GM23338 (cell line): Measurements from ENCODE around the gene APH1A. TPM values are rescaled to one million over a fixed set of nuclear protein-coding genes. Genes with fewer than 3 reads are reported as not detected.
"Not testable (repeated sequence)": the region's sequence is repeated elsewhere in the genome, so short reads cannot be mapped to it uniquely, and the experiment has no call there.

Experiments used
- ATAC-seq: fragments of 200-7000 bp; cut with Tn5 transposase; 3 replicates; pipeline ENCODE4 v1.9.1; 2020
- DNase-seq: peaks from one replicate; pipeline ENCODE4 v3.0.0-alpha.2; 2015; ENCODE audit warnings: low spot score
- H2AFZ ChIP-seq: fragments of 200-600 bp; sonication (generic); 2 replicates; pipeline ENCODE4 v1.8.0; 2016; ENCODE audit warnings: antibody characterized with exemption, mild to moderate bottlenecking, moderate library complexity
- H3F3A ChIP-seq: fragments of 200-600 bp; sonication (generic); replicated peaks from 2 replicates; pipeline ENCODE4 v1.8.0; 2017; ENCODE audit warnings: antibody characterized with exemption, mixed run types, low read depth
- H3K27ac ChIP-seq: fragments of 200-600 bp; sonication (generic); 2 replicates; pipeline ENCODE4 v1.6.1; 2016; ENCODE audit warnings: low read depth
- H3K27me3 ChIP-seq: fragments of 200-600 bp; sonication (generic); 2 replicates; pipeline ENCODE4 v1.8.0; 2016; ENCODE audit warnings: mild to moderate bottlenecking, mixed run types, moderate library complexity; ENCODE audit not compliant: insufficient read depth
- H3K36me3 ChIP-seq: fragments of 200-600 bp; sonication (generic); 2 replicates; pipeline ENCODE4 v1.8.0; 2016; ENCODE audit warnings: mild to moderate bottlenecking; ENCODE audit not compliant: insufficient read depth
- H3K4me1 ChIP-seq: fragments of 200-600 bp; sonication (generic); 2 replicates; pipeline ENCODE4 v1.8.0; 2016; ENCODE audit warnings: mild to moderate bottlenecking, moderate library complexity; ENCODE audit not compliant: insufficient read depth
- H3K4me2 ChIP-seq: fragments of 200-600 bp; sonication (generic); 2 replicates; pipeline ENCODE4 v1.7.1; 2017; ENCODE audit warnings: mixed run types
- H3K4me3 ChIP-seq: fragments of 200-600 bp; sonication (generic); 2 replicates; pipeline ENCODE4 v1.6.1; 2016; ENCODE audit warnings: mixed run types
- H3K79me2 ChIP-seq: fragments of 200-600 bp; sonication (generic); replicated peaks from 2 replicates; pipeline ENCODE4 v1.8.0; 2017; ENCODE audit warnings: mild to moderate bottlenecking; ENCODE audit not compliant: insufficient read depth
- H3K9me2 ChIP-seq: fragments of 200-600 bp; sonication (generic); 2 replicates; pipeline ENCODE4 v1.8.0; 2017; ENCODE audit not compliant: insufficient read depth
- H4K20me1 ChIP-seq: fragments of 200-600 bp; sonication (generic); replicated peaks from 2 replicates; pipeline ENCODE4 v1.8.0; 2017; ENCODE audit warnings: mild to moderate bottlenecking; ENCODE audit not compliant: insufficient read depth
- H3K27ac Mint-ChIP-seq: 2 replicates; pipeline ENCODE4 v1.8.0; 2020; ENCODE audit warnings: inconsistent platforms, mild to moderate bottlenecking, moderate library complexity, mixed read lengths
- H3K27me3 Mint-ChIP-seq: 3 replicates; pipeline ENCODE4 v1.8.0; 2022; ENCODE audit warnings: low read depth, mild to moderate bottlenecking, moderate library complexity, mixed read lengths, inconsistent platforms; ENCODE audit not compliant: insufficient read depth, poor library complexity
- H3K36me3 Mint-ChIP-seq: 3 replicates; pipeline ENCODE4 v1.8.0; 2021; ENCODE audit warnings: low read depth, mild to moderate bottlenecking, inconsistent platforms, moderate library complexity, mixed read lengths
- H3K4me1 Mint-ChIP-seq: 3 replicates; pipeline ENCODE4 v1.8.0; 2020; ENCODE audit warnings: mild to moderate bottlenecking, inconsistent platforms, mixed read lengths
- H3K4me3 Mint-ChIP-seq: 3 replicates; pipeline ENCODE4 v1.8.0; 2021; ENCODE audit warnings: moderate library complexity, mild to moderate bottlenecking, inconsistent platforms, mixed read lengths
- H3K9me3 Mint-ChIP-seq: 3 replicates; pipeline ENCODE4 v1.8.0; 2020; ENCODE audit warnings: moderate library complexity, mild to moderate bottlenecking, inconsistent platforms, mixed read lengths
- NANOG ChIP-seq: IDR thresholded peaks from 2 replicates; pipeline ENCODE4 v1.6.1; 2016; ENCODE audit warnings: antibody characterized with exemption, borderline replicate concordance
- ZNF462 ChIP-seq: fragments of 250-450 bp; sonication (Bioruptor Pico); IDR thresholded peaks from 2 replicates; pipeline ENCODE4 v1.5.0; 2020; ENCODE audit warnings: mild to moderate bottlenecking, moderate library complexity
- polyA plus RNA-seq: library from polyadenylated mRNA; unstranded; fragments of >200 nt; fragmentation: Nextera tagmentation; extraction: Ambion mirVana; gene quantifications from 2 replicates; pipeline ENCODE4 v1.2.1, GENCODE V29; 2016
- total RNA-seq: library from RNA; depleted of rRNA; stranded (reverse); fragments of >200 nt; shearing (Covaris generic); gene quantifications from 2 replicates; pipeline ENCODE4 v1.2.3, GENCODE V29; 2014

APH1A gene
- total and polyA plus RNA-seq, 2 experiments from 2014 or later: 17.7 to 82.7 TPM

GRCh38 chr1:150232921-150233320 is 35.9 kb downstream of the APH1A start:
- not testable (repeated sequence) for H3F3A ChIP-seq

GRCh38 chr1:150228246-150228645 is 40.6 kb downstream of the APH1A start:
- H3K27me3 ChIP-seq, H3K9me3 Mint-ChIP-seq, H3K4me1 Mint-ChIP-seq, H4K20me1 ChIP-seq, DNase-seq, H3K9me2 ChIP-seq, H3K27ac Mint-ChIP-seq, H3K27me3 Mint-ChIP-seq, ATAC-seq, H3K4me1 ChIP-seq, H2AFZ ChIP-seq, H3K4me2 ChIP-seq, H3K4me3 ChIP-seq, H3K27ac ChIP-seq, H3K4me3 Mint-ChIP-seq: not testable (repeated sequence)
- peaks cover 80% of the 10 kb centered on the region for H3K36me3 Mint-ChIP-seq
- peaks cover 46% of the 10 kb centered on the region for H3K79me2 ChIP-seq
- H3K36me3 ChIP-seq: peaks cover 50% of the 10 kb centered on the region
- peaks cover 24% of the 10 kb centered on the region; the same call in 1 of the 2 replicates for H3F3A ChIP-seq

More at GRCh38 chr1:150232921-150233320, 35.9 kb downstream of the APH1A start:
- not testable (repeated sequence) for H3K9me3 Mint-ChIP-seq, H3K36me3 ChIP-seq, H3K4me3 ChIP-seq, H3K27ac ChIP-seq, DNase-seq, H3K4me2 ChIP-seq, H2AFZ ChIP-seq, H3K27me3 ChIP-seq, H3K9me2 ChIP-seq, H3K27ac Mint-ChIP-seq, ATAC-seq, H3K27me3 Mint-ChIP-seq
- peaks cover 17% of the 10 kb centered on the region for H3K4me1 Mint-ChIP-seq
- H3K4me3 Mint-ChIP-seq: peak overlapping the region; percentile 33; the same call in 1 of the 3 replicates
- peaks cover 15% of the 10 kb centered on the region for H3K4me1 ChIP-seq
- peaks cover 37% of the 10 kb centered on the region for H3K36me3 Mint-ChIP-seq
- H4K20me1 ChIP-seq: peaks cover 12% of the 10 kb centered on the region; the same call in 1 of the 2 replicates
- peaks cover 65% of the 10 kb centered on the region for H3K79me2 ChIP-seq

GRCh38 chr1:150227228-150227627 is 41.6 kb downstream of the APH1A start:
- H3K36me3 ChIP-seq: peaks cover 58% of the 10 kb centered on the region
- H2AFZ ChIP-seq: no peak overlapping the region
- Mint-ChIP-seq H3K36me3 (peaks cover 87% of the 10 kb centered on the region), H3K27me3 (no peaks in the 10 kb centered on the region), H3K4me3 (no peak overlapping the region), H3K9me3 (no peaks in the 10 kb centered on the region), H3K27ac (no peak overlapping the region), H3K4me1 (no peaks in the 10 kb centered on the region)
- ATAC-seq: no peak
- H3K4me3 ChIP-seq: no peak overlapping the region
- peaks cover 24% of the 10 kb centered on the region; the same call in 1 of the 2 replicates for H3F3A ChIP-seq
- H3K79me2 ChIP-seq: peaks cover 36% of the 10 kb centered on the region
- no peaks in the 10 kb centered on the region for H3K9me2 ChIP-seq
- H4K20me1 ChIP-seq: peaks cover 4% of the 10 kb centered on the region; the same call in 1 of the 2 replicates
- no peaks in the 10 kb centered on the region for H3K4me1 ChIP-seq
- no peak for DNase-seq
- H3K27me3 ChIP-seq: no peaks in the 10 kb centered on the region
- no peak overlapping the region for H3K27ac ChIP-seq
- no peak for TF ChIP-seq NANOG
- H3K4me2 ChIP-seq: no peak overlapping the region

GRCh38 chr1:150226486-150226885 is 42.3 kb downstream of the APH1A start:
- ATAC-seq: no peak
- Histone ChIP-seq H2AFZ (no peak overlapping the region), H3F3A (peaks cover 24% of the 10 kb centered on the region; the same call in 1 of the 2 replicates), H3K79me2 (peaks cover 29% of the 10 kb centered on the region), H3K4me1 (no peaks in the 10 kb centered on the region), H3K36me3 (peaks cover 58% of the 10 kb centered on the region), H4K20me1 (no peaks in the 10 kb centered on the region; the same call in 1 of the 2 replicates), H3K9me2 (no peaks in the 10 kb centered on the region), H3K4me3 (no peak overlapping the region), H3K4me2 (no peak overlapping the region), H3K27me3 (no peaks in the 10 kb centered on the region), H3K27ac (no peak overlapping the region)
- no peak for DNase-seq
- Mint-ChIP-seq H3K36me3 (peaks cover 85% of the 10 kb centered on the region), H3K4me1 (no peaks in the 10 kb centered on the region), H3K27me3 (no peaks in the 10 kb centered on the region), H3K4me3 (no peak overlapping the region), H3K27ac (no peak overlapping the region), H3K9me3 (no peaks in the 10 kb centered on the region)
- no peak for TF ChIP-seq ZNF462 (CRISPR knock-in tag)
